Measurements from ENCODE around the gene KCMF1. TPM values are rescaled to one million over a fixed set of nuclear protein-coding genes. Genes with fewer than 3 reads are reported as not detected.

KCMF1 gene
- polyA plus RNA-seq, 3 donors = 22.5 to 52.9 (median 28.5) TPM

- 100% methylated on average over 2 of the region's 2 CpGs for WGBS (ENCODE audit: insufficient coverage)
- Histone ChIP-seq H3K36me3 (replicated peaks in 1 of 2; ENCODE audit: control insufficient read depth in 1 of 2, insufficient read depth in 2 of 2, low read length in 2 of 2) (peaks cover 52 to 85% of the 10 kb centered on the region in 2 donors), H3K4me1 (ENCODE audit: control insufficient read depth in 1 of 2, insufficient read depth in 2 of 2, low read length in 2 of 2) (no peaks in the 10 kb centered on the region), H3K4me3 (replicated peaks in 1 of 3; ENCODE audit: low read depth in 2 of 3, low read length in 3 of 3) (no peak overlapping the region), H3K9ac (ENCODE audit: insufficient read depth, low read length, poor library complexity, severe bottlenecking) (no peak overlapping the region), H2AFZ (ENCODE audit: insufficient read depth, low read depth, low read length, poor library complexity, severe bottlenecking) (no peak overlapping the region), H3K79me2 (ENCODE audit: insufficient read depth, low read length) (peaks cover 37% of the 10 kb centered on the region), H4K20me1 (ENCODE audit: insufficient read depth, low read length) (peaks cover 68% of the 10 kb centered on the region), H3K4me2 (replicated peaks; ENCODE audit: extremely low read depth, low read length, poor library complexity, severe bottlenecking) (no peak overlapping the region), H3K27me3 (ENCODE audit: control insufficient read depth in 2 of 2, insufficient read depth in 2 of 2, low read length in 2 of 2) (no peaks in the 10 kb centered on the region), H3K27ac (ENCODE audit: low read depth in 1 of 2, low read length in 2 of 2) (peak overlapping the region in 1 of 2 donors; percentile 14), H3K9me3 (replicated peaks in 1 of 2; ENCODE audit: control insufficient read depth in 1 of 2, insufficient read depth in 1 of 2, low read length in 2 of 2) (no peaks in the 10 kb centered on the region)
- H3K4me1 Mint-ChIP-seq = peaks cover 3% of the 10 kb centered on the region
- DNase-seq = no peak
- TF ChIP-seq CTCF (IDR thresholded peaks at IDR 0.05) = no peak
- no peaks in the 10 kb centered on the region for H3K9me3 Mint-ChIP-seq
- intact Hi-C loops (cut with micrococcal nuclease) = no loop called here
- H3K36me3 Mint-ChIP-seq = peaks cover 59 to 74% of the 10 kb centered on the region in 2 donors
- H3K4me3 Mint-ChIP-seq = no peak overlapping the region
- peak overlapping the region in 1 of 7 donors; percentile 15 for H3K27ac Mint-ChIP-seq
- H3K27me3 Mint-ChIP-seq (ENCODE audit: low read depth in 3 of 3) = no peaks in the 10 kb centered on the region
Observed at GRCh38 chr2:85034158-85034557, 63.2 kb downstream of the KCMF1 start.

DNA sequence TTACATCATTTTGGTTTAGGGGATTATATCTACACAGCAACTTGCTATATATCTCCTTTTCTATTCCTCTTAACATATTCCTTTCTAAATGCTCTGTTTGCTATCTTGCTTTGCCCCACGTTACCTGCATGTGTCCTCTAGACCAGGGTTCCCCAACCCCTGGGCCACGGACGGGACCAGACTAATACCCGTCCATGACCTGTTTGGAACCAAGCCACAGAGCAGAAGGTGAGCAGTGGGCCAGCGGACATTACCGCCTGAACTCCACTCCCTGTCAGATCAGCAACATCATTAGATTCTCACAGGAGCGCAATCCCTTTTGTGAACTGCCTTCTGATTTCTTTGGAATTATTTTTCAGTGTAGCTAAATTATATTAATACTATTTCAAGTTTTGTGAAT, 66.7 kb downstream of the KCMF1 start:
- Histone ChIP-seq H3K4me1 (ENCODE audit: control insufficient read depth in 1 of 2, insufficient read depth in 2 of 2, low read length in 2 of 2) (no peaks in the 10 kb centered on the region), H3K79me2 (ENCODE audit: insufficient read depth, low read length) (peaks cover 25% of the 10 kb centered on the region)
- H3K27me3 Mint-ChIP-seq (ENCODE audit: low read depth in 3 of 3) = peaks cover 0 to 1% (median 0%) of the 10 kb centered on the region in 3 donors

More for the DNA sequence above, 66.7 kb downstream of the KCMF1 start:
- Histone ChIP-seq H4K20me1 (ENCODE audit: insufficient read depth, low read length) (peaks cover 70% of the 10 kb centered on the region), H2AFZ (ENCODE audit: insufficient read depth, low read depth, low read length, poor library complexity, severe bottlenecking) (no peak overlapping the region), H3K27ac (ENCODE audit: low read depth in 1 of 2, low read length in 2 of 2) (no peak overlapping the region), H3K4me2 (replicated peaks; ENCODE audit: extremely low read depth, low read length, poor library complexity, severe bottlenecking) (no peak overlapping the region), H3K4me3 (replicated peaks in 1 of 3; ENCODE audit: low read depth in 2 of 3, low read length in 3 of 3) (no peak overlapping the region), H3K9me3 (replicated peaks in 1 of 2; ENCODE audit: control insufficient read depth in 1 of 2, insufficient read depth in 1 of 2, low read length in 2 of 2) (no peaks in the 10 kb centered on the region), H3K9ac (ENCODE audit: insufficient read depth, low read length, poor library complexity, severe bottlenecking) (no peak overlapping the region), H3K36me3 (replicated peaks in 1 of 2; ENCODE audit: control insufficient read depth in 1 of 2, insufficient read depth in 2 of 2, low read length in 2 of 2) (peaks cover 61 to 91% of the 10 kb centered on the region in 2 donors), H3K27me3 (ENCODE audit: control insufficient read depth in 2 of 2, insufficient read depth in 2 of 2, low read length in 2 of 2) (no peaks in the 10 kb centered on the region)
- peaks cover 3% of the 10 kb centered on the region for H3K4me1 Mint-ChIP-seq
- H3K27ac Mint-ChIP-seq = peak overlapping the region in 2 of 7 donors; percentile 32 to 53
- no peak for TF ChIP-seq CTCF (IDR thresholded peaks at IDR 0.05)
- peaks cover 58 to 80% of the 10 kb centered on the region in 2 donors for H3K36me3 Mint-ChIP-seq
- WGBS (ENCODE audit: insufficient coverage) = 89% methylated on average over 3 of the region's 7 CpGs
- H3K4me3 Mint-ChIP-seq = no peak overlapping the region
- DNase-seq = no peak
- H3K9me3 Mint-ChIP-seq = peaks cover 0 to 2% (median 0%) of the 10 kb centered on the region in 7 donors
- intact Hi-C loops (cut with micrococcal nuclease) = no loop called here
